ENCODE results near the gene ANKRD36.
"Not testable (repeated sequence)": the region's sequence is repeated elsewhere in the genome, so short reads cannot be mapped to it uniquely, and the experiment has no call there.

The ANKRD36 gene

DNA sequence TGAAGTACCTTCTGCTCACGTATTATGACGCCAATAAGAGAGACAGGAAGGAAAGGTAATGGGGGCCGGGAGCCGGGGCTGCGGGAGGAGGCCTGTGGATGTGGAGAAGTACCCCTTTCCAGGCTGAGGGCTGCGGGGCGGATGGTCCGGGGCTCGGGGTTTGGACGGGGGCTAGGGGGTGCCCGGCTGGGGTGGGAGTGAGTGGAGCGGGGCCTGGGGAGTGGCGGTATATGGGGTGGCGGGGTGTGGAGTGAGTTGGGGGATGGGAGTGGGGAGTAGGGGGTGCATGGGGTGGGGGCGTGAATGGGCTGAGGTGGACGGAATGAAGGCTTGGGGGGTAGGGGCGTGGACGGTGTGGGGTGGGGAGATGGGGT, 916 bp downstream of the ANKRD36 start:
- CTCF ChIA-PET; H3K36me3 ChIP-seq (ENCODE audit: control insufficient read depth in 4 of 4, insufficient read depth in 4 of 4, low read length in 3 of 4); H3K27me3 ChIP-seq (replicated peaks in 2 of 5; ENCODE audit: control insufficient read depth in 4 of 5, insufficient read depth in 5 of 5, low read length in 4 of 5); H3K9me3 ChIP-seq (ENCODE audit: control extremely low read depth in 1 of 5, control insufficient read depth in 4 of 5, insufficient read depth in 2 of 5, low read depth in 1 of 5, low read length in 4 of 5); POLR2A ChIA-PET; H3K4me1 ChIP-seq (ENCODE audit: control extremely low read depth in 1 of 4, control insufficient read depth in 4 of 4, insufficient read depth in 4 of 4, low read length in 3 of 4): not testable (repeated sequence)
- no CpG with 5 or more reads among the region's 18 CpGs for WGBS (ENCODE audit: insufficient coverage)
- DNase-seq: peak in 2 of 3 donors; percentile 1 to 10
- Histone ChIP-seq H3K27ac (ENCODE audit: insufficient read depth in 1 of 2, low read depth in 1 of 2, low read length in 2 of 2, poor library complexity in 1 of 2, severe bottlenecking in 2 of 2) (peak overlapping the region; percentile 46 to 54), H3K4me3 (ENCODE audit: control insufficient read depth in 1 of 7, extremely low read depth in 1 of 7, insufficient read depth in 4 of 7, low read depth in 2 of 7, low read length in 6 of 7) (peak overlapping the region; percentile 55 to 88 (median 76))

DNA sequence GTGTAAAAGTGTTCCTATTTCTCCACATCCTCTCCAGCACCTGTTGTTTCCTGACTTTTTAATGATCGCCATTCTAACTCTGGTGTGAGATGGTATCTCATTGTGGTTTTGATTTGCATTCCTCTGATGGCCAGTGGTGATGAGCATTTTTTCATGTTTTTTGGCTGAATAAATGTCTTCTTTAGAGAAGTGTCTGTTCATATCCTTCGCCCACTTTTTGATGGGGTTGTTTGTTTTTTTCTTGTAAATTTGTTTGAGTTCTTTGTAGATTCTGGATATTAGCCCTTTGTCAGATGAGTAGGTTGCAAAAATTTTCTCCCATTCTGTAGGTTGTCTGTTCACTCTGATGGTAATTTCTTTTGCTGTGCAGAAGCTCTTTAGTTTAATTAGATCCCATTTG, 16.1 kb downstream of the ANKRD36 start:
- H3K9me3 ChIP-seq (ENCODE audit: control extremely low read depth in 1 of 5, control insufficient read depth in 4 of 5, insufficient read depth in 2 of 5, low read depth in 1 of 5, low read length in 4 of 5); POLR2A ChIA-PET; H3K4me3 ChIP-seq (ENCODE audit: control insufficient read depth in 1 of 7, extremely low read depth in 1 of 7, insufficient read depth in 4 of 7, low read depth in 2 of 7, low read length in 6 of 7); DNase-seq; H3K27ac ChIP-seq (ENCODE audit: insufficient read depth in 1 of 2, low read depth in 1 of 2, low read length in 2 of 2, poor library complexity in 1 of 2, severe bottlenecking in 2 of 2); H3K4me1 ChIP-seq (ENCODE audit: control extremely low read depth in 1 of 4, control insufficient read depth in 4 of 4, insufficient read depth in 4 of 4, low read length in 3 of 4); CTCF ChIA-PET; H3K36me3 ChIP-seq (ENCODE audit: control insufficient read depth in 4 of 4, insufficient read depth in 4 of 4, low read length in 3 of 4); H3K27me3 ChIP-seq (replicated peaks in 2 of 5; ENCODE audit: control insufficient read depth in 4 of 5, insufficient read depth in 5 of 5, low read length in 4 of 5): not testable (repeated sequence)
- WGBS (ENCODE audit: insufficient coverage): no CpG with 5 or more reads among the region's 2 CpGs

DNA sequence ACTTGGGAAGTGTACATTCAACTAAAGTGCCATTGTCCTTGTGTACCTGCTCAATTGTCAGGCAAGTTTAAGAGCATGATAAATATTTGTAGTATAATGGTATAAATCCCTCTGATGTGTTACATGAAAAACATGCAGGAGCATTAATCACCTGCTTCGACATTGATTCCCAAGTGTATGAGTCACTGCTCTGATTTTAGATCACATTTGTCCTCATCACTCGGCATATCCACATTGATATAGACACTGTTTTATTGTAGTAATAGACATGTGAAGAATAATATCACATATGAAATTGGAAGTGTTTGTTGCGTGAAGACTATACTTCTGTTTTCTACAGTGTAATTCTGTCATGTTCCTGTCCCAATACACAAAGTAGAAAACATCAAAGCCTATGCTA, 31.1 kb downstream of the ANKRD36 start:
- H3K27me3 ChIP-seq (replicated peaks in 2 of 5; ENCODE audit: control insufficient read depth in 4 of 5, insufficient read depth in 5 of 5, low read length in 4 of 5); CTCF ChIA-PET; H3K4me3 ChIP-seq (ENCODE audit: control insufficient read depth in 1 of 7, extremely low read depth in 1 of 7, insufficient read depth in 4 of 7, low read depth in 2 of 7, low read length in 6 of 7); H3K9me3 ChIP-seq (ENCODE audit: control extremely low read depth in 1 of 5, control insufficient read depth in 4 of 5, insufficient read depth in 2 of 5, low read depth in 1 of 5, low read length in 4 of 5); H3K27ac ChIP-seq (ENCODE audit: insufficient read depth in 1 of 2, low read depth in 1 of 2, low read length in 2 of 2, poor library complexity in 1 of 2, severe bottlenecking in 2 of 2); DNase-seq; H3K4me1 ChIP-seq (ENCODE audit: control extremely low read depth in 1 of 4, control insufficient read depth in 4 of 4, insufficient read depth in 4 of 4, low read length in 3 of 4); POLR2A ChIA-PET: not testable (repeated sequence)
- WGBS (ENCODE audit: insufficient coverage): no CpG with 5 or more reads among the region's 3 CpGs
- peaks cover 0 to 15% (median 3%) of the 10 kb centered on the region in 4 experiments for H3K36me3 ChIP-seq (ENCODE audit: control insufficient read depth in 4 of 4, insufficient read depth in 4 of 4, low read length in 3 of 4)

DNA sequence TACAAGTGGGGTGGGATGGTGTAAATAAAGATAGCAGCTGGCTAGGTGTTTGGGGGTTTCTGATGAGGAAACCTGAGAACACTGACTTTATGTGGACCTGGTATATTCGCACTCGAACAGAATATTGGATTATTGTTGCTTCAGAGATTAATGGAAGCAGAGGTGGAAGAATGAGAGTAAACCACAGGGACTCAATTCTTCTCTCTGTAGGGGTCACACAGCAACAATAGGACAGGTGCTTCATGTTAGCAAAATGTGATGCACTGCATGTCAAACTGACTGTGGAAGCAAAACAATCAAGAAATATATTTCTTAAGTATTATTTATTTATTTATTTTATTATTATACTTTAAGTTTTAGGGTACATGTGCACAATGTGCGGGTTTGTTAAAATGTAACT, 53.6 kb downstream of the ANKRD36 start:
- H3K4me3 ChIP-seq (ENCODE audit: control insufficient read depth in 1 of 7, extremely low read depth in 1 of 7, insufficient read depth in 4 of 7, low read depth in 2 of 7, low read length in 6 of 7); POLR2A ChIA-PET; DNase-seq; H3K27me3 ChIP-seq (replicated peaks in 2 of 5; ENCODE audit: control insufficient read depth in 4 of 5, insufficient read depth in 5 of 5, low read length in 4 of 5); H3K9me3 ChIP-seq (ENCODE audit: control extremely low read depth in 1 of 5, control insufficient read depth in 4 of 5, insufficient read depth in 2 of 5, low read depth in 1 of 5, low read length in 4 of 5); H3K4me1 ChIP-seq (ENCODE audit: control extremely low read depth in 1 of 4, control insufficient read depth in 4 of 4, insufficient read depth in 4 of 4, low read length in 3 of 4); CTCF ChIA-PET; H3K27ac ChIP-seq (ENCODE audit: insufficient read depth in 1 of 2, low read depth in 1 of 2, low read length in 2 of 2, poor library complexity in 1 of 2, severe bottlenecking in 2 of 2); H3K36me3 ChIP-seq (ENCODE audit: control insufficient read depth in 4 of 4, insufficient read depth in 4 of 4, low read length in 3 of 4): not testable (repeated sequence)
- WGBS (ENCODE audit: insufficient coverage): no CpG with 5 or more reads among the region's 3 CpGs

DNA sequence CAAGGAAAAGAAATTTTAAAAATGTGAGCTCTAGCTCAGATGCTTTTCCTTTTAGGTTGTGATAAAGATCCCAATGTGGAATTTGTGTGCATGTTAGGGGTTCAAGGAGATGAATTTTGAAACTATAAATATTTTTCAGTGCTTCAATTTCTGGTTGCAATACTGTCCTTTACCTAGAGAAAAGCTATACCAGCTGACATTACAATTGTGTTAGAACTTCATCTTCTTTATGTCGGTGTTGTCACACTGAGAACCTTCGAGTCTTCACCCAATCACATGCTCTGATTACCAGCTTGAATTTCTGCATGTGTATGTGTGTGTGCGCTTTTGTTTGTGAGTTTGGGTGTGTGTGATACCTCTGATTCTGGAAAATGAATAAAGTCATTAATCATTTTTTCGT, 55.0 kb downstream of the ANKRD36 start:
- POLR2A ChIA-PET; H3K27ac ChIP-seq (ENCODE audit: insufficient read depth in 1 of 2, low read depth in 1 of 2, low read length in 2 of 2, poor library complexity in 1 of 2, severe bottlenecking in 2 of 2); DNase-seq; H3K4me3 ChIP-seq (ENCODE audit: control insufficient read depth in 1 of 7, extremely low read depth in 1 of 7, insufficient read depth in 4 of 7, low read depth in 2 of 7, low read length in 6 of 7); H3K27me3 ChIP-seq (replicated peaks in 2 of 5; ENCODE audit: control insufficient read depth in 4 of 5, insufficient read depth in 5 of 5, low read length in 4 of 5); H3K9me3 ChIP-seq (ENCODE audit: control extremely low read depth in 1 of 5, control insufficient read depth in 4 of 5, insufficient read depth in 2 of 5, low read depth in 1 of 5, low read length in 4 of 5); CTCF ChIA-PET; H3K36me3 ChIP-seq (ENCODE audit: control insufficient read depth in 4 of 4, insufficient read depth in 4 of 4, low read length in 3 of 4); H3K4me1 ChIP-seq (ENCODE audit: control extremely low read depth in 1 of 4, control insufficient read depth in 4 of 4, insufficient read depth in 4 of 4, low read length in 3 of 4): not testable (repeated sequence)
- WGBS (ENCODE audit: insufficient coverage): no CpG with 5 or more reads among the region's 4 CpGs

DNA sequence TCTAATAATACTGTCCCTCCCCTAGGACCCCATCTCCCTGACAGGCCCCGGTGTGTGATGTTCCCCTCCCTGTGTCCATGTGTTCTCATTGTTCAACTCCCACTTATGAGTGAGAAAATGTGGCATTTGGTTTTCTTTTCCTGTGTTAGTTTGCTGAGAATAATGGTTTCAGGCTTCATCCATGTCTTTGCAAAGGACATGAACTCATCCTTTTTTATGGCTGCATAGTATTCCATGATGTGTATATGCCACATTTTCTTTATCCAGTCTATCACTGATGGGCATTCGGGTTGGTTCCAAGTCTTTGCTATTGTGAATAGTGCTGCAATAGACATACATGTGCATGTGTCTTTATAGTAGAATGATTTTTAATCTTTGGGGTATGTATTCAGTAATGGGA, 55.6 kb downstream of the ANKRD36 start:
- H3K27ac ChIP-seq (ENCODE audit: insufficient read depth in 1 of 2, low read depth in 1 of 2, low read length in 2 of 2, poor library complexity in 1 of 2, severe bottlenecking in 2 of 2); H3K36me3 ChIP-seq (ENCODE audit: control insufficient read depth in 4 of 4, insufficient read depth in 4 of 4, low read length in 3 of 4); H3K4me3 ChIP-seq (ENCODE audit: control insufficient read depth in 1 of 7, extremely low read depth in 1 of 7, insufficient read depth in 4 of 7, low read depth in 2 of 7, low read length in 6 of 7); H3K9me3 ChIP-seq (ENCODE audit: control extremely low read depth in 1 of 5, control insufficient read depth in 4 of 5, insufficient read depth in 2 of 5, low read depth in 1 of 5, low read length in 4 of 5); POLR2A ChIA-PET; CTCF ChIA-PET; H3K27me3 ChIP-seq (replicated peaks in 2 of 5; ENCODE audit: control insufficient read depth in 4 of 5, insufficient read depth in 5 of 5, low read length in 4 of 5); H3K4me1 ChIP-seq (ENCODE audit: control extremely low read depth in 1 of 4, control insufficient read depth in 4 of 4, insufficient read depth in 4 of 4, low read length in 3 of 4); DNase-seq: not testable (repeated sequence)
- 87% methylated on average over 1 of the region's 2 CpGs for WGBS (ENCODE audit: insufficient coverage)

DNA sequence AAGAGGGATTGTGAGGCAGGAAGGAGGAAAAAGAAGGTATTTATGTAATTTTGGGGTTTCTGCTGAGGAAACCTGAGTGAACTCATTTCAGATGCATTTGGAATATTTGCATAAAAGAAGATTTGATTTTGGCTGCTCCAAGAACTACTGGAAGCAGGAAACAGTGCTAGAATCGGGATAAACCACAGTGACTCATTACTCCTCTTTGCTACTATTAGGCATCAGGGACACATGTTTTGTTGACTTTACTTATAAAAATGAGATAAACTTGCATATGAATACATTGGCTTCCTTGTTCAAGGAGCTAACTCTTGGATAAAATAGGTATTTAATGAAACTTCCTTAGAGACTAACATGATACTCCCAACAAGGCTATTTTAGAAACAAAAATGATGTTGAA, 67.4 kb downstream of the ANKRD36 start:
- POLR2A ChIA-PET; H3K4me1 ChIP-seq (ENCODE audit: control extremely low read depth in 1 of 4, control insufficient read depth in 4 of 4, insufficient read depth in 4 of 4, low read length in 3 of 4); DNase-seq; CTCF ChIA-PET; H3K27me3 ChIP-seq (replicated peaks in 2 of 5; ENCODE audit: control insufficient read depth in 4 of 5, insufficient read depth in 5 of 5, low read length in 4 of 5); H3K9me3 ChIP-seq (ENCODE audit: control extremely low read depth in 1 of 5, control insufficient read depth in 4 of 5, insufficient read depth in 2 of 5, low read depth in 1 of 5, low read length in 4 of 5); H3K27ac ChIP-seq (ENCODE audit: insufficient read depth in 1 of 2, low read depth in 1 of 2, low read length in 2 of 2, poor library complexity in 1 of 2, severe bottlenecking in 2 of 2); H3K4me3 ChIP-seq (ENCODE audit: control insufficient read depth in 1 of 7, extremely low read depth in 1 of 7, insufficient read depth in 4 of 7, low read depth in 2 of 7, low read length in 6 of 7): not testable (repeated sequence)
- H3K36me3 ChIP-seq (ENCODE audit: control insufficient read depth in 4 of 4, insufficient read depth in 4 of 4, low read length in 3 of 4): peaks cover 0 to 23% (median 2%) of the 10 kb centered on the region in 4 experiments
- 83% methylated on average over 1 of the region's 1 CpG for WGBS (ENCODE audit: insufficient coverage)

DNA sequence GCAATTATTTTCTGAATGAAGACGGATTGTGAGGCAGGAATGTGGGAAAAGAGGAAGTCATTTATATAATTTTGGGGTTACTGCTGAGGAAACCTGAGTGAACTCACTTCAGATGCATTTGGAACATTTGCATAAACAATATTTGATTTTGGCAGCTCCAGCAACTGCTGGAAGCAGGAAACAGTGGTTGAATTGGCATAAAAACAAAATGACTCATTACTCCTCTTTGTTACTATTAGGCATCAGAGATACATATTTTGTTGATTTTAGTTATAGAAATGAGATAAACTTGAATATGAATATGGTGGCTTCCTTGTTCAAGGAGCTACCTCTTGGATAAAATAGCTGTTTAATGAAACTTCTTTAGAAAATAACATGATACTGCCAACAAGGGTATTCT, 82.4 kb downstream of the ANKRD36 start:
- H3K4me3 ChIP-seq (ENCODE audit: control insufficient read depth in 1 of 7, extremely low read depth in 1 of 7, insufficient read depth in 4 of 7, low read depth in 2 of 7, low read length in 6 of 7); H3K9me3 ChIP-seq (ENCODE audit: control extremely low read depth in 1 of 5, control insufficient read depth in 4 of 5, insufficient read depth in 2 of 5, low read depth in 1 of 5, low read length in 4 of 5); H3K27me3 ChIP-seq (replicated peaks in 2 of 5; ENCODE audit: control insufficient read depth in 4 of 5, insufficient read depth in 5 of 5, low read length in 4 of 5); H3K27ac ChIP-seq (ENCODE audit: insufficient read depth in 1 of 2, low read depth in 1 of 2, low read length in 2 of 2, poor library complexity in 1 of 2, severe bottlenecking in 2 of 2); POLR2A ChIA-PET; H3K4me1 ChIP-seq (ENCODE audit: control extremely low read depth in 1 of 4, control insufficient read depth in 4 of 4, insufficient read depth in 4 of 4, low read length in 3 of 4); CTCF ChIA-PET: not testable (repeated sequence)
- H3K36me3 ChIP-seq (ENCODE audit: control insufficient read depth in 4 of 4, insufficient read depth in 4 of 4, low read length in 3 of 4): peaks cover 8 to 47% (median 13%) of the 10 kb centered on the region in 4 experiments
- no CpG with 5 or more reads among the region's 1 CpG for WGBS (ENCODE audit: insufficient coverage)
- peak in 2 of 3 donors; percentile 15 to 34 for DNase-seq

Measured in common myeloid progenitor, CD34-positive (primary cell).